Rectal smooth muscle tissue (tissue), 1 donor: ENCODE results near the gene LRP1B.

Source experiments
- H3K27ac ChIP-seq: one replicate; pipeline ENCODE4 v1.7.0; 2013; ENCODE audit warnings: low read depth, low read length, inconsistent platforms
- H3K27me3 ChIP-seq: one replicate; pipeline ENCODE4 v1.7.0; 2013; ENCODE audit warnings: low read length; ENCODE audit not compliant: control insufficient read depth, insufficient read depth
- H3K36me3 ChIP-seq: one replicate; pipeline ENCODE4 v1.7.0; 2013; ENCODE audit warnings: low read length; ENCODE audit not compliant: control insufficient read depth, insufficient read depth
- H3K4me1 ChIP-seq: one replicate; pipeline ENCODE4 v1.7.0; 2013; ENCODE audit warnings: low read length; ENCODE audit not compliant: control insufficient read depth, insufficient read depth
- H3K4me3 ChIP-seq: one replicate; pipeline ENCODE4 v1.7.0; 2013; ENCODE audit warnings: low read length
- H3K9ac ChIP-seq: one replicate; pipeline ENCODE4 v1.7.0; 2013; ENCODE audit warnings: low read length

LRP1B gene

GRCh38 chr2:142031656-142032055 lies 99.2 kb downstream of the LRP1B start:
- Histone ChIP-seq H3K27ac (no peak overlapping the region), H3K9ac (no peak overlapping the region), H3K4me3 (no peak overlapping the region), H3K27me3 (no peaks in the 10 kb centered on the region), H3K4me1 (no peaks in the 10 kb centered on the region), H3K36me3 (no peaks in the 10 kb centered on the region)

- Histone ChIP-seq H3K27me3 (no peaks in the 10 kb centered on the region), H3K4me1 (no peaks in the 10 kb centered on the region), H3K36me3 (no peaks in the 10 kb centered on the region), H3K9ac (no peak overlapping the region), H3K27ac (no peak overlapping the region), H3K4me3 (no peak overlapping the region)
These were observed 100.1 kb downstream of the LRP1B start for GRCh38 chr2:142030735-142031134.

DNA sequence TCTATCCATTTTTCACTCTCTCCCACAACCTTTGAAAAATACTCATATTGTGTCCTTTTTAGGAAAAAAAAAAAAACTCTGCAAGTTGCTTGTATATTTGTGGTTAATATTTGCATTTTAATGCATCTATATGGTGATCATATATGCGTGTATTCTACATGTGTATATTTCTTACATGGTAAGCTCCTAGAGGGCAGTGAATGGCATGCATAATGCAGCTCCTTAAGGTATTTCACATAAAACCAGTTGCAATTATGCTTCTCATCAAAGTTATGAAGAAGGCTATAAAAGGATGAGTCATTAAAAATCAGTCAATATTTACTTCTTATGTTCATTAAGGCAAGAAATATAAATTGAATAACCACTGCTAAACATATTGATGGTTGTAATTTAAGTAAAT lies 100.8 kb downstream of the LRP1B start:
- Histone ChIP-seq H3K36me3 (no peaks in the 10 kb centered on the region), H3K9ac (no peak overlapping the region), H3K27me3 (no peaks in the 10 kb centered on the region), H3K27ac (no peak overlapping the region), H3K4me3 (no peak overlapping the region), H3K4me1 (no peaks in the 10 kb centered on the region)

- Histone ChIP-seq H3K27ac (no peak overlapping the region), H3K4me1 (no peaks in the 10 kb centered on the region), H3K27me3 (no peaks in the 10 kb centered on the region), H3K9ac (no peak overlapping the region), H3K36me3 (no peaks in the 10 kb centered on the region), H3K4me3 (no peak overlapping the region)
These were observed 105.4 kb downstream of the LRP1B start for GRCh38 chr2:142025394-142025793.

DNA sequence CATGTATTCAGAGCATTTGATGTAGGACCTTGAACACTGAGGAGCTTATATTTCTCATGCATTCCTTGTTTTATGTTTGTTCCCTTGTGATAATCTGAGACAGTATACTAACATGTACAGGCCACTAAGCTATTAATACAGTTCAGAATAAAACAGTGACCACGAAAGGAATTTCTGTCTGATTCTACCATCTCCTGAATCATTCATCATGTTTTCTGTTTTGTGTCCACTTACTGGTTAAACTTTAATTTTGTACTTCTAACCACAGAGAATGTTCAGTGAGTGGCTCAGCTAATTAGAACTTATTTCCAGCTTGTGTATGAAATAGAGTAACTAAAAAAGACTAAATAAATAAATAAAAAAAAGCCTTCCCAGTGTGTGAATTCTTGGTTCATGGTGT lies 110.4 kb downstream of the LRP1B start:
- Histone ChIP-seq H3K4me3 (no peak overlapping the region), H3K4me1 (no peaks in the 10 kb centered on the region), H3K27ac (no peak overlapping the region), H3K9ac (no peak overlapping the region), H3K36me3 (no peaks in the 10 kb centered on the region), H3K27me3 (no peaks in the 10 kb centered on the region)

DNA sequence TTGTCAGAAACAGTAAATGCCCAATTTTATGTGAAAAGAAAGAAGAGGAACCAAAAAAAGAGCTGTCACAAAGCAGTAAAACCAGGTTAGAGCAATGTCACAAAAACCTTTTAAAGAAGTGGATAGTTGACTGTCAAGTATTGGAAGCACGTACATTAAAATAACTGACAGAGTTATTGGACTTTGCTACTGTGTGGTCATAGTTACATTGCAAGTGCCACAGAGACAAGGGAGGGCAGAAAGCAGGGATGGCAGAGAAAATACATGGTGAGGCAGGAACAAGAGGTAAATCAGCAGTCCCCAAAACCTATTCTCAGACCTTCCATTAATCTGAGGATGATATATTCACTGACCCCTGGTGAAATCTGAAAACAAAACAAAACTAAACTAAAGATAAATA lies 116.3 kb downstream of the LRP1B start:
- no peaks in the 10 kb centered on the region for H3K36me3 ChIP-seq
- H3K4me1 ChIP-seq, result no peaks in the 10 kb centered on the region
- H3K4me3 ChIP-seq, result no peak overlapping the region
- no peak overlapping the region for H3K9ac ChIP-seq
- no peaks in the 10 kb centered on the region for H3K27me3 ChIP-seq
- H3K27ac ChIP-seq, result no peak overlapping the region

DNA sequence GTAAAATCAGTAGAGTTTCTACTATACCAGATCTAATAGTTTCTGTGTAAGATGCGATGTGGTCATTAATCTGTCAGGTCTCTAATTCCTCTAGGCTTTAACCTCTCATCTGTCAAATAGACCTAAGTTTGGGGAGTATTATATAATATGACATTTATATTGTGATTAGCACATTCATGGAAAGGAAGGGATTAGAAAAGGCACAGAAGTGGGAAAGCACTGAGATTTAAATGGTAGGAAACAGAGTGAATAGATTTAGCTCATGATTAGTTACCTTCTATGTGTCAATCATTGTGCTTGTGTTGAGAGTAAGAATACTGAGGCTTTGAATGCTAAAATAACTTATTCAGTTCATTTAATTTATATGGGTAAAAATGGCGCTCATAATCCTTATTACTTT lies 118.0 kb downstream of the LRP1B start:
- no peaks in the 10 kb centered on the region for H3K4me1 ChIP-seq
- H3K9ac ChIP-seq, result no peak overlapping the region
- no peak overlapping the region for H3K27ac ChIP-seq
- no peak overlapping the region for H3K4me3 ChIP-seq
- H3K36me3 ChIP-seq, result no peaks in the 10 kb centered on the region
- H3K27me3 ChIP-seq, result no peaks in the 10 kb centered on the region

- Histone ChIP-seq H3K9ac (no peak overlapping the region), H3K4me1 (no peaks in the 10 kb centered on the region), H3K27me3 (no peaks in the 10 kb centered on the region), H3K27ac (no peak overlapping the region), H3K36me3 (no peaks in the 10 kb centered on the region), H3K4me3 (no peak overlapping the region)
These were observed 120.1 kb downstream of the LRP1B start for GRCh38 chr2:142010477-142011270.

GRCh38 chr2:142008135-142008744 lies 122.6 kb downstream of the LRP1B start:
- Histone ChIP-seq H3K4me1 (no peaks in the 10 kb centered on the region), H3K9ac (no peak overlapping the region), H3K4me3 (no peak overlapping the region), H3K36me3 (no peaks in the 10 kb centered on the region), H3K27ac (no peak overlapping the region), H3K27me3 (no peaks in the 10 kb centered on the region)

GRCh38 chr2:141994066-141994465 lies 136.8 kb downstream of the LRP1B start:
- Histone ChIP-seq H3K4me1 (no peaks in the 10 kb centered on the region), H3K27me3 (no peaks in the 10 kb centered on the region), H3K4me3 (no peak overlapping the region), H3K9ac (no peak overlapping the region), H3K27ac (no peak overlapping the region), H3K36me3 (no peaks in the 10 kb centered on the region)

DNA sequence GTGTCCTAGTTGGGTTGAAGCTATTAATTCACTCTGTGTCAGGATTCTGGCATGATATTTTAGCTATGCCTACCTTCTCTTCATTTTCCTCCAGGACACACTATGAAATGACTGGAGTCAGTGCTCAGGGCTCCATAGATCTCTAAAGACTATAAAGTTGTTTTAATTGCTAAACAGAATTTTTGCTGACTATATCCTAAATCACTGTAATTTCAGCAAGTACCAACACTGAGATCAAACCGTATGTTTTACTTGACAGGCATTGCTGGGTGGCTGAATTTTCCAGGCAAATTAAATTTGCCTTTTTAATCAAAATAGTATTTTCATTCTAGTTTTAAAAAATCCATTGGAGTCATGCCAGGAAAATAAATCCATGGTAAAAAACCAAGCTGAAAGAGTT lies 138.1 kb downstream of the LRP1B start:
- H3K4me1 ChIP-seq, result no peaks in the 10 kb centered on the region
- H3K27ac ChIP-seq, result no peak overlapping the region
- no peaks in the 10 kb centered on the region for H3K36me3 ChIP-seq
- H3K27me3 ChIP-seq, result no peaks in the 10 kb centered on the region
- no peak overlapping the region for H3K9ac ChIP-seq
- H3K4me3 ChIP-seq, result no peak overlapping the region

DNA sequence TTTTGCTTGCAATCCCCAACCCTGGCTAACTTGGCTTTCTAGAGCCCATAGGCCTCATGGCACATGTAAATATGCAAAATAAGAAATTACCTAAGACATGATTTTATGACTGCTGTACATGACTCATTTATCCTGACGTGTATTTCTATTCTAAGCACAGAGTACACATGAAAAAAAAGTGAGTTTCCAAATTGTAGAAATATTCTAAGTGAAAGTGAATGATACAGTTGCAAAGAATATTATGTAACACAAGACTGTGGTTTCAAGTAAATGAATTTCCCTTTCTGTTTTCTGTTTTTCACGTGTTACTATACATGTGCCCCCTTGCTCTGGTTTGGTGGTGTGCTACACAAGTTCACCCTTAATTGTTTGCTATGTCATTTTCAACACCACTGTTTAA lies 162.4 kb downstream of the LRP1B start:
- Histone ChIP-seq H3K9ac (no peak overlapping the region), H3K36me3 (no peaks in the 10 kb centered on the region), H3K4me3 (no peak overlapping the region), H3K27ac (no peak overlapping the region), H3K27me3 (no peaks in the 10 kb centered on the region), H3K4me1 (no peaks in the 10 kb centered on the region)

DNA sequence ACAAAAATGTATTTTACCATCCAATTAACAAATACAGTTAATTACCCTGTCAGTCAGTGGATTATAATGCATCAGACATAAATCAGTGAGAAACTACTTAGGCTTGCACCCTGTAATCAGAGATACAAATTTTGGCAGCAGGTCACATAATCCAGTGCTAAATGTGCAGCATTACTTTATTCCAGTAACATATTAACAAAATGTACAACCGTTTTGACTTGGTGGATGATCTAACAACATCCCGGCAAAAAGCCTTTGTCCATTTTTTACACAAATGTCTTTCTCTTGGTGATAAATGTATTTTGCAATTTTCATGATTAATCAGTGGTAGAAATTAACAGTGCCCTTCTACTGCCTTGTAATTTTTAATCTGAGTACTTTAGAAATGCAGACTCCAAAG lies 162.8 kb downstream of the LRP1B start:
- Histone ChIP-seq H3K4me1 (no peaks in the 10 kb centered on the region), H3K27me3 (no peaks in the 10 kb centered on the region), H3K27ac (no peak overlapping the region), H3K9ac (no peak overlapping the region), H3K36me3 (no peaks in the 10 kb centered on the region), H3K4me3 (no peak overlapping the region)
